HepG2 (cell line): Measurements from ENCODE around the gene CD81. TPM values are rescaled to one million over a fixed set of nuclear protein-coding genes. Genes with fewer than 3 reads are reported as not detected.

Source experiments
- ATAC-seq: fragments of 200-7000 bp; cut with Tn5 transposase; 3 replicates; pipeline ENCODE4 v1.9.1; 2020; ENCODE audit warnings: mild to moderate bottlenecking, moderate library complexity
- BruUV-seq: library from RNA; stranded (reverse); fragments of 400-500 nt; replicated peaks from 2 replicates; lab custom pipeline; 2021; lab: Mats Ljungman, UMichigan
- CTCF ChIA-PET: fragments of 300-600 bp; formaldehyde crosslinking; extraction: SDS; loops from one replicate; lab custom pipeline; 2021; ENCODE audit warnings: low total read pairs, inconsistent platforms, low intra/inter-chr PET ratio; lab: Yijun Ruan, JAX
- POLR2A ChIA-PET: fragments of 350-600 bp; sonication (Branson Sonifier 250); formaldehyde crosslinking; loops from one replicate; lab custom pipeline; 2020; ENCODE audit warnings: antibody characterized with exemption, inconsistent platforms; lab: Yijun Ruan, JAX
- DNase-seq: peaks from one replicate; pipeline ENCODE4 v3.0.0-alpha.2; 2015; ENCODE audit warnings: low spot score
- FAIRE-seq: peaks from 3 replicates; lab custom pipeline; 2011; peaks lifted over from hg19 to GRCh38; lab: Jason Lieb, UNC
- H2AFZ ChIP-seq: one replicate; pipeline ENCODE4 v1.6.1; 2011; ENCODE audit warnings: low read length, inconsistent platforms
- H3K27ac ChIP-seq: fragments of 300-600 bp; 3 replicates; pipeline ENCODE4 v1.8.0; 2011; ENCODE audit warnings: mixed run types, mild to moderate bottlenecking, mixed read lengths, low read length, inconsistent platforms; ENCODE audit not compliant: insufficient read depth; ENCODE audit errors: extremely low read length
- H3K27me3 ChIP-seq, 2 experiments: fragments of 200-600 bp in 1 of 2; 2 replicates in 1 of 2; 3 replicates in 1 of 2; pipeline versions ENCODE4 v1.6.0 to v1.8.0; 2011; ENCODE audit warnings: low read length in 2 of 2, mild to moderate bottlenecking in 2 of 2, moderate library complexity in 2 of 2, inconsistent platforms in 1 of 2; ENCODE audit not compliant: insufficient read depth in 2 of 2, control insufficient read depth in 1 of 2
- H3K36me3 ChIP-seq, 2 experiments: fragments of 200-600 bp in 1 of 2; replicated peaks in 1 of 2; 2 replicates in 1 of 2; 3 replicates in 1 of 2; pipeline versions ENCODE4 v1.5.1 to v1.8.0; 2011; ENCODE audit warnings: low read length in 2 of 2, inconsistent platforms in 1 of 2; ENCODE audit not compliant: insufficient read depth in 2 of 2, control insufficient read depth in 1 of 2
- H3K4me1 ChIP-seq: 2 replicates; pipeline ENCODE4 v1.5.1; 2012; ENCODE audit warnings: low read length, inconsistent platforms; ENCODE audit not compliant: insufficient read depth
- H3K4me2 ChIP-seq: 2 replicates; pipeline ENCODE4 v1.6.0; 2011; ENCODE audit warnings: low read depth, low read length, inconsistent platforms
- H3K4me3 ChIP-seq, 3 experiments: fragments of 200-600 bp in 1 of 3; sonication (generic), shearing (Covaris generic) in 1 of 3; replicated peaks in 1 of 3; 2 replicates each; pipeline ENCODE4 v1.5.1; 2011 to 2016; ENCODE audit warnings: low read length in 3 of 3, inconsistent platforms in 2 of 3, low read depth in 2 of 3, mild to moderate bottlenecking in 2 of 3, control low read depth in 1 of 3, mixed read lengths in 1 of 3; ENCODE audit not compliant: insufficient read depth in 1 of 3
- H3K79me2 ChIP-seq: one replicate; pipeline ENCODE4 v1.6.1; 2011; ENCODE audit warnings: low read length, inconsistent platforms; ENCODE audit not compliant: insufficient read depth
- H3K9ac ChIP-seq: 2 replicates; pipeline ENCODE4 v1.6.0; 2011; ENCODE audit warnings: mild to moderate bottlenecking, low read depth, low read length, inconsistent platforms; ENCODE audit not compliant: insufficient read depth
- H3K9me3 ChIP-seq: 2 replicates; pipeline ENCODE4 v1.5.1; 2012; ENCODE audit warnings: mild to moderate bottlenecking, low read length
- H4K20me1 ChIP-seq: 2 replicates; pipeline ENCODE4 v1.6.0; 2011; ENCODE audit warnings: inconsistent platforms, mild to moderate bottlenecking, low read length, moderate library complexity; ENCODE audit not compliant: insufficient read depth
- CBX1 ChIP-seq: IDR thresholded peaks from one replicate; pipeline ENCODE4 v1.6.1; 2016; ENCODE audit warnings: antibody characterized with exemption, low read depth
- NR2F6 ChIP-seq, 2 experiments: IDR thresholded peaks; 2 replicates each; pipeline ENCODE4 v1.6.1; 2016; ENCODE audit warnings: antibody characterized with exemption in 1 of 2, mild to moderate bottlenecking in 1 of 2
- PCBP2 ChIP-seq: fragments of 200-400 bp; formaldehyde crosslinking; optimal IDR thresholded peaks from 2 replicates; pipeline ENCODE3; 2018; ENCODE audit warnings: low read length, low read depth; ENCODE audit not compliant: poor library complexity, severe bottlenecking
- TARDBP ChIP-seq: sonication (generic); formaldehyde crosslinking; IDR thresholded peaks from 2 replicates; pipeline ENCODE4 v1.8.0; 2022; ENCODE audit warnings: mild to moderate bottlenecking, missing genetic modification reagents
- ZFY ChIP-seq: sonication (generic); formaldehyde crosslinking; IDR thresholded peaks from 2 replicates; pipeline ENCODE4 v1.4.0; 2020; ENCODE audit warnings: missing genetic modification reagents
- ZNF296 ChIP-seq: sonication (generic); formaldehyde crosslinking; conservative IDR thresholded peaks from 2 replicates; pipeline ENCODE4 v1.5.0; 2020; ENCODE audit warnings: mild to moderate bottlenecking, missing genetic modification reagents
- ZNF567 ChIP-seq: sonication (generic); formaldehyde crosslinking; IDR thresholded peaks from 2 replicates; pipeline ENCODE4 v1.8.1; 2023; ENCODE audit warnings: mild to moderate bottlenecking, missing genetic modification reagents, borderline replicate concordance
- ZNF589 ChIP-seq: sonication (generic); formaldehyde crosslinking; conservative IDR thresholded peaks from 2 replicates; pipeline ENCODE4 v1.8.0; 2022; ENCODE audit warnings: mild to moderate bottlenecking, moderate library complexity, missing genetic modification reagents
- WGBS: methylation state at CpG from one replicate; pipeline ENCODE4 v1.1.6; 2017; ENCODE audit warnings: low lambda C conversion rate; 5-methylcytosine and 5-hydroxymethylcytosine counted together
- in situ Hi-C: cut with HindIII; loops from 2 replicates; pipeline ENCODE4 v1.10.0; 2017; ENCODE audit warnings: low pct_unique_long_range_greater_than_20kb; ENCODE audit not compliant: extremely low pct_ligation_motif_present
- intact Hi-C: fragments of 100-400 bp; cut with micrococcal nuclease; formaldehyde crosslinking; loops from one replicate; pipeline ENCODE4 v1.10.0; 2022; ENCODE audit not compliant: unreplicated experiment
- polyA plus RNA-seq, 8 experiments: library from polyadenylated mRNA; depleted of rRNA in 3 of 8; stranded (reverse) in 7 of 8; unstranded in 1 of 8; fragments of >200 nt; fragmentation: Illumina TruSeq in 4 of 8; extraction: Trizol in 4 of 8; gene quantifications; 2 replicates each; pipeline versions ENCODE4 v1.2.1 to v1.2.3, GENCODE V29; 2011 to 2016; ENCODE audit warnings: low read depth in 4 of 8, missing spikeins in 1 of 8, mixed read lengths in 1 of 8; ENCODE audit not compliant: insufficient read depth in 1 of 8
- total RNA-seq, 5 experiments: library from RNA; depleted of rRNA; stranded (reverse); fragments of >200 nt; fragmentation: Illumina TruSeq; extraction: Trizol; gene quantifications; 2 replicates each; pipeline ENCODE4 v1.2.3, GENCODE V29; 2016; ENCODE audit warnings: low read depth in 1 of 5
- TF ChIP-seq, protein P1 (sequence below): sonication (generic); formaldehyde crosslinking; IDR thresholded peaks from 2 replicates; pipeline ENCODE4; 2020; ENCODE audit warnings: missing genetic modification reagents, mild to moderate bottlenecking, borderline replicate concordance
- TF ChIP-seq, protein P2 (sequence below): IDR thresholded peaks from 2 replicates; pipeline ENCODE4 v1.6.1; 2016

The CD81 gene
- total and polyA plus RNA-seq, 2 of the 13 experiments (the other 11 are each of a cell fraction or from before 2014, with no cell fraction given), result not detected

DNA sequence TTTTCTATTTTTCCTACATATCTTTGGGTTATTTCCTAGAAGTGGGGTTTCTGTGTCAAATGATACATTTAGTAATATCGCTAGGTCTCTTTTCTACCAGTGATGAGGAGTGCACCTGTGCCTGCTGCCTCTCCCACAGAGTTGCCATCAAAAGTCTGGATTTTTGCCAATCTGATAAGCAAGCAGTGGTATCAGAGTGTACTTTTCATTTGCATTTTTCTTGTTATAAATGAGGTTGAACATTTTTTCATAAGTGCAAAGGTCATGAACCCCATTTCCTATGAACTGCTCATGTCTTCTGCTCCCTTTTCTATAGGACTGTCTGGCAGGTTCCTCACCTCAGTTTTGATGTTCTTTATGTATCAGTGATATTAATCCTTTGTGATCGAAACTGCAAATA lies 65.5 kb downstream of the CD81 start:
- intact Hi-C loops, result no loop called here
- ATAC-seq (no peak), FAIRE-seq (no peak), DNase-seq (no peak)
- Histone ChIP-seq H3K79me2 (no peaks in the 10 kb centered on the region), H3K36me3 (no peaks in the 10 kb centered on the region), H3K27me3 (peaks cover 10 to 49% of the 10 kb centered on the region in 2 experiments; a peak in 4 of 5 replicates), H3K27ac (no peak overlapping the region), H3K9ac (no peak overlapping the region), H3K9me3 (no peaks in the 10 kb centered on the region), H3K4me2 (no peak overlapping the region), H3K4me1 (no peaks in the 10 kb centered on the region), H4K20me1 (no peaks in the 10 kb centered on the region; the same call in 1 of the 2 replicates), H3K4me3 (no peak overlapping the region), H2AFZ (no peak overlapping the region)
- TF ChIP-seq NR2F6 (IDR thresholded peaks at IDR 0.05) (no peak), NR2F6 (CRISPR knock-in tag; IDR thresholded peaks at IDR 0.05) (no peak), TARDBP (CRISPR knock-in tag) (no peak), PCBP2 (no peak), ZNF589 (CRISPR knock-in tag) (no peak), ZNF567 (CRISPR knock-in tag) (no peak), ZFY (CRISPR knock-in tag) (no peak), ZNF296 (CRISPR knock-in tag) (no peak), CBX1 (no peak)
- TF ChIP-seq, protein P1, sequence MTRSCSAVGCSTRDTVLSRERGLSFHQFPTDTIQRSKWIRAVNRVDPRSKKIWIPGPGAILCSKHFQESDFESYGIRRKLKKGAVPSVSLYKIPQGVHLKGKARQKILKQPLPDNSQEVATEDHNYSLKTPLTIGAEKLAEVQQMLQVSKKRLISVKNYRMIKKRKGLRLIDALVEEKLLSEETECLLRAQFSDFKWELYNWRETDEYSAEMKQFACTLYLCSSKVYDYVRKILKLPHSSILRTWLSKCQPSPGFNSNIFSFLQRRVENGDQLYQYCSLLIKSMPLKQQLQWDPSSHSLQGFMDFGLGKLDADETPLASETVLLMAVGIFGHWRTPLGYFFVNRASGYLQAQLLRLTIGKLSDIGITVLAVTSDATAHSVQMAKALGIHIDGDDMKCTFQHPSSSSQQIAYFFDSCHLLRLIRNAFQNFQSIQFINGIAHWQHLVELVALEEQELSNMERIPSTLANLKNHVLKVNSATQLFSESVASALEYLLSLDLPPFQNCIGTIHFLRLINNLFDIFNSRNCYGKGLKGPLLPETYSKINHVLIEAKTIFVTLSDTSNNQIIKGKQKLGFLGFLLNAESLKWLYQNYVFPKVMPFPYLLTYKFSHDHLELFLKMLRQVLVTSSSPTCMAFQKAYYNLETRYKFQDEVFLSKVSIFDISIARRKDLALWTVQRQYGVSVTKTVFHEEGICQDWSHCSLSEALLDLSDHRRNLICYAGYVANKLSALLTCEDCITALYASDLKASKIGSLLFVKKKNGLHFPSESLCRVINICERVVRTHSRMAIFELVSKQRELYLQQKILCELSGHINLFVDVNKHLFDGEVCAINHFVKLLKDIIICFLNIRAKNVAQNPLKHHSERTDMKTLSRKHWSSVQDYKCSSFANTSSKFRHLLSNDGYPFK (CRISPR knock-in tag), result no peak
- TF ChIP-seq, protein P2, sequence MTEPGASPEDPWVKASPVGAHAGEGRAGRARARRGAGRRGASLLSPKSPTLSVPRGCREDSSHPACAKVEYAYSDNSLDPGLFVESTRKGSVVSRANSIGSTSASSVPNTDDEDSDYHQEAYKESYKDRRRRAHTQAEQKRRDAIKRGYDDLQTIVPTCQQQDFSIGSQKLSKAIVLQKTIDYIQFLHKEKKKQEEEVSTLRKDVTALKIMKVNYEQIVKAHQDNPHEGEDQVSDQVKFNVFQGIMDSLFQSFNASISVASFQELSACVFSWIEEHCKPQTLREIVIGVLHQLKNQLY (CRISPR knock-in tag), result no peak
- ChIA-PET POLR2A (no interaction called here), CTCF (no interaction called here)
- in situ Hi-C loops, result no loop called here
- no TSS peak for BruUV-seq
- WGBS, result 21% methylated on average over 2 of the region's 2 CpGs
